IMR-90 (cell line): Measurements from ENCODE around the gene RBBP8.

ENCODE experiments used
- POLR2A ChIP-seq: IDR thresholded peaks from 2 replicates; pipeline ENCODE4 v1.6.1; 2012; ENCODE audit warnings: mild to moderate bottlenecking, low read depth, low read length
- RFX5 ChIP-seq: IDR thresholded peaks from 2 replicates; pipeline ENCODE4 v1.8.0; 2012; ENCODE audit warnings: low read depth, mild to moderate bottlenecking, low read length, moderate library complexity
- TF ChIP-seq, protein P1 (sequence below): conservative IDR thresholded peaks from 2 replicates; pipeline ENCODE4 v1.5.1; 2012; ENCODE audit warnings: mild to moderate bottlenecking, low read depth, low read length, improper control_type of control experiment
- TF ChIP-seq, protein P2 (sequence below): fragments of 150-350 bp; IDR thresholded peaks from 2 replicates; pipeline ENCODE4 v1.6.1; 2016; ENCODE audit warnings: low read depth, mild to moderate bottlenecking, low read length, moderate library complexity, borderline replicate concordance

DNA sequence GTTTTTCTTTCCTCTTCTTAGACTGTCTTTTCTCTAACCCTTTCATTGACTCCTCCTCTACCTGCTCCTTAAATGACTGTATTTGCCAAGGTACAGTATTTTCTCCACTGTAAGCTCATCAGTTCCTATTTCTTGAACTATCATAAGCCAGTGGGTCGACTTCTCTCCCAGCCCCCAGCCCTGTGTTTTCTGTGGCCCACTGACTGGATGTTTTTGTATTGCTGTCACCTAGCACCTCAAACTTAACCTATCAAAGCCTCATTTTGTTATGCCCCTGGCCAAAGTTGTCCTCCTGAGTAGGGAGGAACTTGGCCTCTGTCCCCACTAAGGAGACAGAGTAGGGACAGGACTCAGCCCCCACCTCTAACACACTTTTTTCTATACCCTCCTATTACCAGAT is 136.8 kb downstream of the RBBP8 start:
- TF ChIP-seq, protein P1, sequence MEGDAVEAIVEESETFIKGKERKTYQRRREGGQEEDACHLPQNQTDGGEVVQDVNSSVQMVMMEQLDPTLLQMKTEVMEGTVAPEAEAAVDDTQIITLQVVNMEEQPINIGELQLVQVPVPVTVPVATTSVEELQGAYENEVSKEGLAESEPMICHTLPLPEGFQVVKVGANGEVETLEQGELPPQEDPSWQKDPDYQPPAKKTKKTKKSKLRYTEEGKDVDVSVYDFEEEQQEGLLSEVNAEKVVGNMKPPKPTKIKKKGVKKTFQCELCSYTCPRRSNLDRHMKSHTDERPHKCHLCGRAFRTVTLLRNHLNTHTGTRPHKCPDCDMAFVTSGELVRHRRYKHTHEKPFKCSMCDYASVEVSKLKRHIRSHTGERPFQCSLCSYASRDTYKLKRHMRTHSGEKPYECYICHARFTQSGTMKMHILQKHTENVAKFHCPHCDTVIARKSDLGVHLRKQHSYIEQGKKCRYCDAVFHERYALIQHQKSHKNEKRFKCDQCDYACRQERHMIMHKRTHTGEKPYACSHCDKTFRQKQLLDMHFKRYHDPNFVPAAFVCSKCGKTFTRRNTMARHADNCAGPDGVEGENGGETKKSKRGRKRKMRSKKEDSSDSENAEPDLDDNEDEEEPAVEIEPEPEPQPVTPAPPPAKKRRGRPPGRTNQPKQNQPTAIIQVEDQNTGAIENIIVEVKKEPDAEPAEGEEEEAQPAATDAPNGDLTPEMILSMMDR: no peak
- TF ChIP-seq POLR2A: no peak
- no peak for TF ChIP-seq RFX5
- TF ChIP-seq, protein P2, sequence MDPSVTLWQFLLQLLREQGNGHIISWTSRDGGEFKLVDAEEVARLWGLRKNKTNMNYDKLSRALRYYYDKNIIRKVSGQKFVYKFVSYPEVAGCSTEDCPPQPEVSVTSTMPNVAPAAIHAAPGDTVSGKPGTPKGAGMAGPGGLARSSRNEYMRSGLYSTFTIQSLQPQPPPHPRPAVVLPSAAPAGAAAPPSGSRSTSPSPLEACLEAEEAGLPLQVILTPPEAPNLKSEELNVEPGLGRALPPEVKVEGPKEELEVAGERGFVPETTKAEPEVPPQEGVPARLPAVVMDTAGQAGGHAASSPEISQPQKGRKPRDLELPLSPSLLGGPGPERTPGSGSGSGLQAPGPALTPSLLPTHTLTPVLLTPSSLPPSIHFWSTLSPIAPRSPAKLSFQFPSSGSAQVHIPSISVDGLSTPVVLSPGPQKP: no peak
